NCI-H1694 (cell line): ENCODE measurements around the gene HMCN2.

ENCODE experiments used
- DNase-seq: peaks from one replicate; lab custom pipeline; 2025; lab: John Stamatoyannopoulos, UW

HMCN2 gene

DNA sequence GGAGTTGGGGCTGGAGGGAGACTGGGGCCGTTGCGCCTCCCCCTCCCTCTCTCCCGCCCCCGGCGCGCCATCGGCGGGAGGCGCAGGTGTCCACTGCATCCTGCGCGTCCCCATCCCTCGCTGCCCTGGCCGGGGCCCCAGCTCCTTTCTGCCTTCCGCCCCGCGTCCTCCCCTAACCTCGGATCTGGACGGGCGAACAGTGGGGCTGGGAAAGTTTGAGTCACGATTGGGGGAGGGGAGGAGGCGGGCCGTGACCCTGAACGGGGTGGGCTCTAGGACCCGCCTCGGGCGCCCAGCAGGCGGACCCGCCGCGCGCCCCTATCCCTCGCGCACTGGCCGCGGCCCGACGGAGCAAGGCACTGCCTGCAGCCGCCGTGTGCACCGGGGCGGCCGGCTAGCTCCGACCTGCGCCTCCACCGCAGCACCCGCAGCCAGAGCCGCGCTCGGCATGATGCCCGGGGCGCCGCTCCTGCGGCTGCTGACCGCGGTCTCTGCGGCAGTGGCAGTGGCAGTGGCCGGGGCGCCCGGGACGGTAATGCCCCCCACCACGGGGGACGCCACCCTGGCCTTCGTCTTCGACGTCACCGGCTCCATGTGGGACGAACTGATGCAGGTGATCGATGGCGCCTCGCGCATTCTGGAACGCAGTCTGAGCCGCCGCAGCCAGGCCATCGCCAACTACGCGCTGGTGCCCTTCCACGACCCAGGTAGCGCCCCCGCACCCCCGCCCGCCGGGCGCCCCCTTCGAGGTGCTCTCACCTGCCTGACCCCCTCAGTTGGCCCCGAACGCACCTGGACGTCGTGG is at the start of gene HMCN2:
Gene HMCN2 (plus strand): TSS at position 330 of the 805 bp plus-strand sequence. CDS start 119 bp downstream, at position 449.
- no peak for DNase-seq

GRCh38 chr9:130217838-130218237 is 47.7 kb upstream of the HMCN2 start:
- DNase-seq: no peak

DNA sequence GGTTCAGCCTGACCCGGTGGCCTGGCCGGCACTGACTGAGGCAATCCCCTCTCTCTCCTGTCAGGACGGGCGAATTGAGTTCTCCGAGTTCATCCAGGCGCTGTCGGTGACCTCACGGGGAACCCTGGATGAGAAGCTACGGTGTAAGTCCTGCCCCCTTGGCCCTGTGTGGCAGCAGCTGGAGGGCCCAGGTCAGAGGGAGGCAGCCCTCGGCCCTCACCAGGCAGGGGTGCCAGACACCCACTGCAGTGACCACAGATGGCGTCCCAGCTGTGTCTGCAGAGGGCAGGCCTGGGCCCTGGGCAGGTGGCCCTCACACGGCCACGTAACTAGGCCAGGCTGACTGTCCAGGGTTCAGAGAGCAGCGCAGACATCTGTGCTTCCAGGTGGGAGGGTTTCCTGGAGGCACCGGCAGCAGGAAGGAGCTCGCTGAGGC is 45.9 kb upstream of the HMCN2 start:
- DNase-seq: no peak

GRCh38 chr9:130220352-130220751 is 45.2 kb upstream of the HMCN2 start:
- DNase-seq: no peak

- no peak for DNase-seq
Measured at GRCh38 chr9:130222833-130223232, 42.7 kb upstream of the HMCN2 start.

GRCh38 chr9:130225071-130225470 is 40.5 kb upstream of the HMCN2 start:
- no peak for DNase-seq

- DNase-seq: no peak
Measured at GRCh38 chr9:130225586-130225985, 40.0 kb upstream of the HMCN2 start.

DNA sequence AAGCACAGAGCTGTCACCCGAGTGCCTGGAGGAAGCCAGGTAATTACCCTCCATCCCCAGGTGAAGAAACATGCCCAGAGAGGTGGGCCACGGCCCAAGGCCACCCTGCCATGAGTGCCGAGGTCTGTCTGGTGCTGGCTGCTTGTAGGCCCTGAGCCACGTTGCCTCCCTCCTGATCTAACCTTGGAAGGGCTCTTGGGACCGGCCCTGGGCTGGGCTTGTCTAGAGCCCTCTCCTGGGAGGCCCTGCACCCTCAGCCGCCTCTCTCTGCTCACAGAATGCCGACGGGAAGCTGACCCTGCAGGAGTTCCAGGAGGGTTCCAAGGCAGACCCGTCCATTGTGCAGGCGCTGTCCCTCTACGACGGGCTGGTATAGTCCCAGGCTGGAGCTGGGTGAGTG is 39.4 kb upstream of the HMCN2 start:
- DNase-seq: no peak

- no peak for DNase-seq
Measured at GRCh38 chr9:130227833-130228232, 37.7 kb upstream of the HMCN2 start.

- DNase-seq: no peak
Measured at GRCh38 chr9:130229759-130230158, 35.8 kb upstream of the HMCN2 start.

- no peak for DNase-seq
Measured at GRCh38 chr9:130230631-130231030, 34.9 kb upstream of the HMCN2 start.

- no peak for DNase-seq
Measured at GRCh38 chr9:130232899-130233586, 32.5 kb upstream of the HMCN2 start.

DNA sequence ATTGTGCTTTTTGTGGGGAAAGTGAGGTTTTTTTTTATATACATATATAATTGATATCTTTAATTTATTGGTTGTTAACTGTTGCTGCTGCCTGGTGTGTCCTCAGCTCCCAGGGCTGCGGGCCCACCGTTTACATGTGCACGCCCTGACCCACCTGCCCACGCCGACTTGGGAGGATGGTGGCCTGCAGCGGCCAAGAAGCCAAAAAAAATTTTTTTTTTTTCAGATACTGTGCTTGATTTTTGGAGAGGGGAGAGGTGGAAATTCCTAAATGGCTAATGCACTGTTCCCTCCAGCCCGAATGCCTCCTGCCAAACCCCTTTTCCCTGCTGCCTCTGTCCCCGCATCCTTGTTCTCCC is 32.0 kb upstream of the HMCN2 start:
- DNase-seq: no peak

GRCh38 chr9:130234340-130235260 is 31.0 kb upstream of the HMCN2 start:
- no peak for DNase-seq

- DNase-seq: no peak
Measured at GRCh38 chr9:130235558-130236435, 29.8 kb upstream of the HMCN2 start.

DNA sequence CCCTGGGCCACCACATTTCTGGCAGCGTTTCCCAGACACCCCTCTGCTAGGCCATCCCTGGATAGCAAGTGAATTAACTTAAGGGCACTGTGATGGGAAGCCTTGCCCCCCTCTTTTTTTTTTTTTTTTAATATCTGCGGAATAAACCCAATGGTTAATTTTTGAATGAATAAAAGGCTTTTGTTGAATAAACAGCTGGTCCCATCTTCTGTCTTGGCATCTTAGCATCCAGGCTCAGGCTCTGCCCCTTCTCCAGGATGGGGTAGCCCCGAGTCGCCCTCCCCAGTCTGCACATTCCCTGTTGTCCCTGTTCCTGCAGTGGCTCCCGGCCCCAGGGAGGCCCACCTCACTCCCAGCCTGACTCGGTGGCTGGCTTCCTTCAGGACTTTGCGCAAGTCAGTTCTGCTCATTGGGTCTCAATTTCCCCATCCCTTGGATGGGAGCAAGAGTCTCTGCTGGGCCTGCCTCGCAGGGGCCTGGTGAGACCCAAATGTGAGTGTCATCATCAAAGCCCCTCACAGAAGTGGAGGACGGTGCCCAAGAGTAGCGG is 29.0 kb upstream of the HMCN2 start:
- DNase-seq: no peak

GRCh38 chr9:130237076-130237475 is 28.5 kb upstream of the HMCN2 start:
- DNase-seq: no peak

- DNase-seq: no peak
Measured at GRCh38 chr9:130237763-130238524, 27.6 kb upstream of the HMCN2 start.

GRCh38 chr9:130239363-130239695 is 26.2 kb upstream of the HMCN2 start:
- no peak for DNase-seq

GRCh38 chr9:130239741-130240241 is 25.8 kb upstream of the HMCN2 start:
- DNase-seq: no peak
